GM23338 (cell line): Measurements from ENCODE around the gene C4BPA. TPM values are rescaled to one million over a fixed set of nuclear protein-coding genes. Genes with fewer than 3 reads are reported as not detected.

Source experiments
- ATAC-seq: fragments of 200-7000 bp; cut with Tn5 transposase; 3 replicates; pipeline ENCODE4 v1.9.1; 2020
- DNase-seq: peaks from one replicate; pipeline ENCODE4 v3.0.0-alpha.2; 2015; ENCODE audit warnings: low spot score
- H2AFZ ChIP-seq: fragments of 200-600 bp; sonication (generic); 2 replicates; pipeline ENCODE4 v1.8.0; 2016; ENCODE audit warnings: antibody characterized with exemption, mild to moderate bottlenecking, moderate library complexity
- H3F3A ChIP-seq: fragments of 200-600 bp; sonication (generic); replicated peaks from 2 replicates; pipeline ENCODE4 v1.8.0; 2017; ENCODE audit warnings: antibody characterized with exemption, mixed run types, low read depth
- H3K27ac ChIP-seq: fragments of 200-600 bp; sonication (generic); 2 replicates; pipeline ENCODE4 v1.6.1; 2016; ENCODE audit warnings: low read depth
- H3K27me3 ChIP-seq: fragments of 200-600 bp; sonication (generic); 2 replicates; pipeline ENCODE4 v1.8.0; 2016; ENCODE audit warnings: mild to moderate bottlenecking, mixed run types, moderate library complexity; ENCODE audit not compliant: insufficient read depth
- H3K36me3 ChIP-seq: fragments of 200-600 bp; sonication (generic); 2 replicates; pipeline ENCODE4 v1.8.0; 2016; ENCODE audit warnings: mild to moderate bottlenecking; ENCODE audit not compliant: insufficient read depth
- H3K4me1 ChIP-seq: fragments of 200-600 bp; sonication (generic); 2 replicates; pipeline ENCODE4 v1.8.0; 2016; ENCODE audit warnings: mild to moderate bottlenecking, moderate library complexity; ENCODE audit not compliant: insufficient read depth
- H3K4me2 ChIP-seq: fragments of 200-600 bp; sonication (generic); 2 replicates; pipeline ENCODE4 v1.7.1; 2017; ENCODE audit warnings: mixed run types
- H3K4me3 ChIP-seq: fragments of 200-600 bp; sonication (generic); 2 replicates; pipeline ENCODE4 v1.6.1; 2016; ENCODE audit warnings: mixed run types
- H3K79me2 ChIP-seq: fragments of 200-600 bp; sonication (generic); replicated peaks from 2 replicates; pipeline ENCODE4 v1.8.0; 2017; ENCODE audit warnings: mild to moderate bottlenecking; ENCODE audit not compliant: insufficient read depth
- H3K9me2 ChIP-seq: fragments of 200-600 bp; sonication (generic); 2 replicates; pipeline ENCODE4 v1.8.0; 2017; ENCODE audit not compliant: insufficient read depth
- H4K20me1 ChIP-seq: fragments of 200-600 bp; sonication (generic); replicated peaks from 2 replicates; pipeline ENCODE4 v1.8.0; 2017; ENCODE audit warnings: mild to moderate bottlenecking; ENCODE audit not compliant: insufficient read depth
- H3K27ac Mint-ChIP-seq: 2 replicates; pipeline ENCODE4 v1.8.0; 2020; ENCODE audit warnings: inconsistent platforms, mild to moderate bottlenecking, moderate library complexity, mixed read lengths
- H3K27me3 Mint-ChIP-seq: 3 replicates; pipeline ENCODE4 v1.8.0; 2022; ENCODE audit warnings: low read depth, mild to moderate bottlenecking, moderate library complexity, mixed read lengths, inconsistent platforms; ENCODE audit not compliant: insufficient read depth, poor library complexity
- H3K36me3 Mint-ChIP-seq: 3 replicates; pipeline ENCODE4 v1.8.0; 2021; ENCODE audit warnings: low read depth, mild to moderate bottlenecking, inconsistent platforms, moderate library complexity, mixed read lengths
- H3K4me1 Mint-ChIP-seq: 3 replicates; pipeline ENCODE4 v1.8.0; 2020; ENCODE audit warnings: mild to moderate bottlenecking, inconsistent platforms, mixed read lengths
- H3K4me3 Mint-ChIP-seq: 3 replicates; pipeline ENCODE4 v1.8.0; 2021; ENCODE audit warnings: moderate library complexity, mild to moderate bottlenecking, inconsistent platforms, mixed read lengths
- H3K9me3 Mint-ChIP-seq: 3 replicates; pipeline ENCODE4 v1.8.0; 2020; ENCODE audit warnings: moderate library complexity, mild to moderate bottlenecking, inconsistent platforms, mixed read lengths
- CREB1 ChIP-seq: fragments of 250-450 bp; sonication (Bioruptor Pico); IDR thresholded peaks from 2 replicates; pipeline ENCODE4 v1.5.0; 2020; ENCODE audit warnings: low read depth, mild to moderate bottlenecking, moderate library complexity
- JUNB ChIP-seq: IDR thresholded peaks from one replicate; pipeline ENCODE4 v1.6.1; 2016; ENCODE audit warnings: antibody characterized with exemption; ENCODE audit not compliant: unreplicated experiment
- POLR2AphosphoS5 ChIP-seq: IDR thresholded peaks from 2 replicates; pipeline ENCODE4 v1.6.1; 2016; ENCODE audit warnings: antibody characterized with exemption, low read depth
- ZNF114 ChIP-seq: fragments of 250-450 bp; sonication (Bioruptor Pico); IDR thresholded peaks from 2 replicates; pipeline ENCODE4 v1.5.0; 2020; ENCODE audit warnings: mild to moderate bottlenecking, moderate library complexity
- ZNF462 ChIP-seq: fragments of 250-450 bp; sonication (Bioruptor Pico); IDR thresholded peaks from 2 replicates; pipeline ENCODE4 v1.5.0; 2020; ENCODE audit warnings: mild to moderate bottlenecking, moderate library complexity
- polyA plus RNA-seq: library from polyadenylated mRNA; unstranded; fragments of >200 nt; fragmentation: Nextera tagmentation; extraction: Ambion mirVana; gene quantifications from 2 replicates; pipeline ENCODE4 v1.2.1, GENCODE V29; 2016
- total RNA-seq: library from RNA; depleted of rRNA; stranded (reverse); fragments of >200 nt; shearing (Covaris generic); gene quantifications from 2 replicates; pipeline ENCODE4 v1.2.3, GENCODE V29; 2014
- TF ChIP-seq, protein P1 (sequence below): IDR thresholded peaks from one replicate; pipeline ENCODE4 v1.6.1; 2018; ENCODE audit warnings: antibody characterized with exemption; ENCODE audit not compliant: unreplicated experiment

C4BPA gene
- total and polyA plus RNA-seq, 2 experiments from 2014 or later: not detected

- Mint-ChIP-seq H3K36me3 (peaks cover 3% of the 10 kb centered on the region; the same call in 1 of the 3 replicates), H3K4me1 (peaks cover 25% of the 10 kb centered on the region), H3K4me3 (no peak overlapping the region), H3K27ac (no peak overlapping the region), H3K27me3 (peaks cover 7% of the 10 kb centered on the region), H3K9me3 (no peaks in the 10 kb centered on the region; the same call in 2 of the 3 replicates)
- no peaks in the 10 kb centered on the region; the same call in 1 of the 2 replicates for H3K36me3 ChIP-seq
- TF ChIP-seq, protein P1, sequence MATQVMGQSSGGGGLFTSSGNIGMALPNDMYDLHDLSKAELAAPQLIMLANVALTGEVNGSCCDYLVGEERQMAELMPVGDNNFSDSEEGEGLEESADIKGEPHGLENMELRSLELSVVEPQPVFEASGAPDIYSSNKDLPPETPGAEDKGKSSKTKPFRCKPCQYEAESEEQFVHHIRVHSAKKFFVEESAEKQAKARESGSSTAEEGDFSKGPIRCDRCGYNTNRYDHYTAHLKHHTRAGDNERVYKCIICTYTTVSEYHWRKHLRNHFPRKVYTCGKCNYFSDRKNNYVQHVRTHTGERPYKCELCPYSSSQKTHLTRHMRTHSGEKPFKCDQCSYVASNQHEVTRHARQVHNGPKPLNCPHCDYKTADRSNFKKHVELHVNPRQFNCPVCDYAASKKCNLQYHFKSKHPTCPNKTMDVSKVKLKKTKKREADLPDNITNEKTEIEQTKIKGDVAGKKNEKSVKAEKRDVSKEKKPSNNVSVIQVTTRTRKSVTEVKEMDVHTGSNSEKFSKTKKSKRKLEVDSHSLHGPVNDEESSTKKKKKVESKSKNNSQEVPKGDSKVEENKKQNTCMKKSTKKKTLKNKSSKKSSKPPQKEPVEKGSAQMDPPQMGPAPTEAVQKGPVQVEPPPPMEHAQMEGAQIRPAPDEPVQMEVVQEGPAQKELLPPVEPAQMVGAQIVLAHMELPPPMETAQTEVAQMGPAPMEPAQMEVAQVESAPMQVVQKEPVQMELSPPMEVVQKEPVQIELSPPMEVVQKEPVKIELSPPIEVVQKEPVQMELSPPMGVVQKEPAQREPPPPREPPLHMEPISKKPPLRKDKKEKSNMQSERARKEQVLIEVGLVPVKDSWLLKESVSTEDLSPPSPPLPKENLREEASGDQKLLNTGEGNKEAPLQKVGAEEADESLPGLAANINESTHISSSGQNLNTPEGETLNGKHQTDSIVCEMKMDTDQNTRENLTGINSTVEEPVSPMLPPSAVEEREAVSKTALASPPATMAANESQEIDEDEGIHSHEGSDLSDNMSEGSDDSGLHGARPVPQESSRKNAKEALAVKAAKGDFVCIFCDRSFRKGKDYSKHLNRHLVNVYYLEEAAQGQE: no peak
- no peak for TF ChIP-seq JUNB
- TF ChIP-seq POLR2AphosphoS5: no peak
- TF ChIP-seq CREB1 (CRISPR knock-in tag): no peak
- TF ChIP-seq ZNF114 (CRISPR knock-in tag): no peak
- TF ChIP-seq ZNF462: no peak
- H3F3A ChIP-seq: no peaks in the 10 kb centered on the region
- no peaks in the 10 kb centered on the region for H3K79me2 ChIP-seq
- H3K27me3 ChIP-seq: no peaks in the 10 kb centered on the region
- H3K27ac ChIP-seq: no peak overlapping the region
- no peak overlapping the region for H2AFZ ChIP-seq
- H3K4me1 ChIP-seq: 0 out of 2 replicates have a peak, but pooled peaks cover 6% of the 10 kb centered on the region
- no peaks in the 10 kb centered on the region; the same call in 1 of the 2 replicates for H4K20me1 ChIP-seq
- no peak overlapping the region for H3K4me2 ChIP-seq
- no peak for DNase-seq
- H3K4me3 ChIP-seq: no peak overlapping the region
- H3K9me2 ChIP-seq: no peaks in the 10 kb centered on the region
- no peak for ATAC-seq
Observed at GRCh38 chr1:207056673-207057072, 47.4 kb upstream of the C4BPA start.
